Stimulated activated CD4-positive, alpha-beta T cell treated with anti-CD3 and anti-CD28 coated beads, Interleukin-2, amount 100 ng/mL, for 48 hours (primary cell): ENCODE results near the gene USP48.
"Not testable (repeated sequence)": the region's sequence is repeated elsewhere in the genome, so short reads cannot be mapped to it uniquely, and the experiment has no call there.

Experiments
- DNase-seq, 2 donors: peaks; one replicate each; pipeline ENCODE4 v3.0.0-alpha.2; 2020

Gene USP48

DNA sequence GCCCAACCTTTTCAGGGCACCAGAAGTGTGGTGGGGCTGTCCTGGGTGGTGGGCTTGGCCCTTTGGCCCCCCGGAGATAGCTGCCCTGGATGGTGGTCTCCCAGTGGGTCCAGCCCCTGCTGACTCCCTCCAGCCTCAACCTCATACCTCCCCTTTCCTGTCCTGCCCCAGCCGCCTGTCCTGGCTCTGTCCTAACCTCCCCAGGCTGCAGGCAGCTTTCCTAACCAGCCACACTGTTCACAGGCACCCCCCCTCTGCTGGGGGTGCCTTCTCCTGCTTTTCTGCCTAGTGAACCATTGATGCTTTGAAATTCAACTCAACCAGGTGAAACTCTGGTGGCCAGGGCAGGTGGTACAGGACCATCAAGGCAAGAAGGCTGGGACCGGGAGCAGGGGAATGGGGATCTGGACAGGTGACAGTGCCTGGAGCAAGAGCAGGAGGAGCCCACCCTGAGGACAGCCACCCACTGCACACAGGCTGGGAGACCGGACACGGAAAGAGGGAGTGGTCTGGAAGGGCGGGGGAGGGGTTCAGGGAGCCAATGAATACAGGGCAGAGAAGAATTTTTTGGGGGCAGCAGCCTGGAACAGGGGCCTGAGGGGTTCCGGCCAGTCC lies 149.7 kb downstream of the USP48 start:
- DNase-seq: no peak

GRCh38 chr1:21631944-21632887 lies 150.7 kb downstream of the USP48 start:
- no peak for DNase-seq

GRCh38 chr1:21631590-21631943 lies 151.4 kb downstream of the USP48 start:
- DNase-seq: not testable (repeated sequence)

DNA sequence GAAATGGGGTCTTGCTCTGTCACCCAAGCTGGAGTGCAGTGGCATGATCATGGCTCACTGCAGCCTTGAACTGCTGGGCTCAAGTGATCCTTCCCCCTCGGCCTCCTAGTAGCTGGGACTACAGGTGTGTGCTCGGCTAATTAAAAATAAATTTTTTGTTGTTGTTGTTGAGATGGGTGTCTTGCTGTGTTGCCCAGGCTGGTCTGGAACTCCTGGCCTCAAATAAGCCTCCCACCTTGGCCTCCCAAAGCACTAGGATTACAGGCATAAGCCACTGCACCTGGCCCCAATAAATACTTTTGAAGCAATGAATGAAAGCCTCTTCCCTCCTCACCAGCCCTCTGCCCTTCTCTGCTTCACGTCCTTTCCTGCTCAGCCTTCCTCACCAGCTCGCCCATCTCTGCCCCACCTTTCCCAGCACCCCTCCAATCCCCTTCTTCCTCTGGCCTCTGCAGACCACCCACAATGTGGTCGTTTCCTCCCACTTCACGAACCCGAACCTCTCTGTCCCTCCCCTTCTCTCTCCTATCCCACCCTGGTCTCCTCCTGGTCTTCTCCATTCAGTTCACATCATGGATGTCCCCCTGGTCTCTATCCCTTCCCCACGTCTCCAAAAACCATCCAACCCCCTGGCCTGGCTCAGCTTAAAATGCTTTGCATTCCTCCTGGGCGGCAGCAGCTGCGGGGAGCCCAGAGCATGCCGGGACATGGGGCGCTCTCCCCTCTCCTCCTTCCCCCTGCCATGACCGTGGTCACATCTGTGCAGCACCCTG lies 152.2 kb downstream of the USP48 start:
- DNase-seq: no peak

DNA sequence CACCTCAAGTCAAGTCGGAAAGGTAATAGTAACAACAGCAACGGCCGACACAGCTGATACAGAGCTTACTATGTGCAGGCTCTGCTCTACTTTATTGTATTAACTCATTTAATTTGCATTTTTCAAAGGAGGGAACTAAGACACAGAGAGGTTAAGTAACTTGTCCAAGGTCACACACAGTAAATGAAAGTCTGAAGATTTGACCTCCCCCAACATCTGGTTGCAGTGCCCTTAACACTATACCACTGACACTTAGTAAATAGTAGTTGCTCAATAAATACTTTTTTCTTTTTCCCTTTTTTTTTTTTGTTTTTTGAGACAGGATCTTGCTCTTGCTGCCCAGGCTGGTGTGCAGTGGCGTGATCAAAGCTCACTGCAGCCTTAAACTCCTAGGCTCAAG lies 153.0 kb downstream of the USP48 start:
- no peak for DNase-seq

DNA sequence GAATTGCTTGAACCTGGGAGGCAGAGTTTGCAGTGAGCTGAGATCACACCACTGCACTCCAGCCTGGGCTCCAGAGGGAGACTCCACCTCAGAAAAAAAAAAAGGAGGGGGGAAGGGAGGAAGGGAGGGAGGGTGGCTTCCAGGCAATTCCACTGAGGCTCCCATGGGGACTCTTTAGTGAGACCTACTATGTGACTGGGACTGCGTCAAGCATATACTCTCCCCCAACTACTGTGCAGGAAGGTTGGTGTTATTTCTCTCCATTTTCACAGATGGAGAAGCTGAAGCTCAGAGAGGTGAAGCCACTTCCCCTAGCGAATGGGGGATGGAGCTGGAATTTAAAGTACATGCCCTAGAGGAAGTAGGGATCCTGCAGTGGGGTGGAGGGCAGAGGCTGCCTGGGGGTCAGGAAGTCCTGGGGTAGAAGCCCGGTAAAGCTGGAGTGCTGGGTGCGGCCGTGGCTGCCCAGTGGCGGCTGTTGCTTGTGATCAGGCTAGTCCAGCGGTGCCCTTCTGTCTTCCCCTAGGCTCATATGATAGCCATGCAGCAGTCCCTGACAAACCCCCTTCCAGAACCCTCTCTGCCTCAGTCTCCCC lies 154.1 kb downstream of the USP48 start:
- no peak for DNase-seq
